Limb (tissue), 2 donors: ENCODE measurements around the gene GLTPD2.

ENCODE experiments used
- DNase-seq, 2 donors: peaks; one replicate each; pipeline ENCODE4 v3.0.0-alpha.2; 2016; ENCODE audit errors: extremely low spot score in 2 of 2

GLTPD2 gene

GRCh38 chr17:4771519-4772234 is 17.1 kb upstream of the GLTPD2 start, which contains the start of gene TM4SF5:
TM4SF5 (plus strand) TSS chr17:4771886; CDS start chr17:4771923, 37 bp downstream.
- DNase-seq = peak in 1 of 2 donors; percentile 37

GRCh38 chr17:4772235-4772613 is 16.5 kb upstream of the GLTPD2 start:
- DNase-seq = no peak

GRCh38 chr17:4777969-4778760 is 10.6 kb upstream of the GLTPD2 start:
- no peak for DNase-seq

GRCh38 chr17:4780325-4780955 is 8.3 kb upstream of the GLTPD2 start:
- no peak for DNase-seq

GRCh38 chr17:4782652-4783051 is 6.1 kb upstream of the GLTPD2 start:
- DNase-seq = no peak

GRCh38 chr17:4785311-4786105 is 3.3 kb upstream of the GLTPD2 start:
- DNase-seq = peak in 1 of 2 donors; percentile 35

GRCh38 chr17:4786106-4786511 is 2.7 kb upstream of the GLTPD2 start, which contains the start of gene VMO1:
VMO1 (minus strand) TSS chr17:4786364; CDS start chr17:4786352, 12 bp downstream.
- DNase-seq = peak in 1 of 2 donors; percentile 42

GRCh38 chr17:4786516-4786915 is 2.2 kb upstream of the GLTPD2 start:
- DNase-seq = peak in 1 of 2 donors; percentile 29

- peak in 1 of 2 donors; percentile 26 for DNase-seq
Measured at GRCh38 chr17:4788159-4788806, 481 bp upstream of the GLTPD2 start.

GRCh38 chr17:4789701-4789950 is 862 bp downstream of the GLTPD2 start:
- DNase-seq = no peak

GRCh38 chr17:4789951-4790704 is 1.4 kb downstream of the GLTPD2 start:
- peak; percentile 88 to 89 for DNase-seq

GRCh38 chr17:4790705-4791088 is 1.9 kb downstream of the GLTPD2 start:
- DNase-seq = no peak

- DNase-seq = no peak
Measured at GRCh38 chr17:4795168-4795567, 6.4 kb downstream of the GLTPD2 start.

GRCh38 chr17:4796552-4796920 is 7.8 kb downstream of the GLTPD2 start:
- DNase-seq = peak in 1 of 2 donors; percentile 47

- DNase-seq = no peak
Measured at GRCh38 chr17:4800462-4801196, 11.9 kb downstream of the GLTPD2 start.

GRCh38 chr17:4802228-4802627 is 13.5 kb downstream of the GLTPD2 start, which contains the start of gene C17orf114:
C17orf114 (minus strand) TSS chr17:4802328.
- DNase-seq = no peak

GRCh38 chr17:4806456-4806776 is 17.7 kb downstream of the GLTPD2 start:
- DNase-seq = no peak

GRCh38 chr17:4806777-4807604 is 18.2 kb downstream of the GLTPD2 start, which contains the start of gene PLD2:
PLD2 (plus strand) TSS chr17:4807152; CDS start chr17:4807773, 621 bp downstream.
- DNase-seq = peak; percentile 85 to 88
